HG03565 (cell line): ENCODE measurements around the gene DRGX.
A peak's percentile ranks its signal among the peaks of the same experiment; 100 is the strongest.

Experiments
- ATAC-seq: cut with Tn5 transposase; IDR thresholded peaks from one replicate; pipeline ENCODE4 v1.9.1; 2021; ENCODE audit warnings: mild to moderate bottlenecking, moderate library complexity; ENCODE audit not compliant: unreplicated experiment

Gene DRGX

DNA sequence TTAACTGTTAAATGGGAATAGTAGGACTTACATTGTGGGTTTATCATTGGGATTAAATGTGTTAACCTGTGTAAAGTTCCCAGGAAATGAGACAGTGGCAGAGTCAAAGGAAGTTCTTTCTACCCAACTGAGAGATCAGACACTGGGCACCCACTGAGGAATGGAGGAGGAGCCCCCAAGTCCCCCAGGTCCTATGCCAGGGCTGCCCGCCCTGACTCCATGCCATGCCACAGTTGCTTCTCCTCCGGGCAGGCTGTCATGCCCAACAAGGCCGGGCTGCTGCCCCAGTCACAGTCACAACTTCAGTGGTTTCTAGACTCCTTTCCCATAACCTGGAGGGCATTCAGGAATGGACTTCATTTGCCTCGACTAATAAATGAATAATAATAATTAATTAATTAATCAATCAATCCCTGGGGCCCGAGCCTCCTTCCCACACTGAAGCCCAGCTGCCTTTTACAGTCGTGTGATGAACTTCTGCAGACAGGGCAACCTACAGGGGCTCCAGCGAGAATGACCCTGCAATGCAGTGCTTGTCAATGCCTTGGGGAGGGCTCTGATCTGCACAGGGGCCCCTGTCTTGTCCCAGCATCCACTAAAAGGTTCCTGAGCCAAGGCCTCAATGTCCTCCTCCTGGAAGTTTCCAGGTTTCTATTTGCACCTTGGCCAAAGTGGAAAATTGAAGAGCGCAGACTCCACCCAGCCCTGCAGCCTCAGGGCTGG, 32.4 kb downstream of the DRGX start:
- ATAC-seq: no peak

DNA sequence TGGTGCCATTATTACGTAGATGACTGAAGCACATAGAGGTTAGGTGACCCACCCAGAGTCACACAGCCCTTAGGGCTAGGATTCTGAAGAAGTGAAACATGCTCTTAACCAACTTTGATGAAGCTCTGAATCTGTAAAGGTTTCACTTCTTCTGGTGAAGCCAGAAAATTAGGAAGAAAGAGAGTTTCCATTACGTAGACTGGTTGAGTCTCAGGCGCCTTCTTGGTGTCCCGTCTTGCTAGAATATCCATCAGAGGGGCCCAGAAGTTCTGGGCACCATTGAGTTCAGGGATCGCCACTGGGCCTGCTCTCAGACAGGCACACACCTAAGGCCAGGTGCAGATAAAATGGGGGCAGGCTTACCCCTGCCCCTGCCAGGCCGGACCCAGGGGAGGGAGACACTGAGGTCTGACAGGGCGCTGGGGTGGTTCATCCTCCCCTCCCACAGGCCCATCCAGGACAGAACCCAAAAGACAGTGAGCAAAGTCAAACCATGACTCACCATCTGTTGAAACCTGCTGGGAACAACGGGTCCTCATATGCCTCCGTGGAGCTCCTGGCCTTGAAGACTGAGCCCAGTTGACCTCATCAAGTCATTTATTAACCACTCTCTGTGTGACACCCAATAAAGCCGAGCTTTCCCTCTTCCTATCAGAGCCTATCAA, 33.2 kb downstream of the DRGX start:
- ATAC-seq: peak; percentile 89

DNA sequence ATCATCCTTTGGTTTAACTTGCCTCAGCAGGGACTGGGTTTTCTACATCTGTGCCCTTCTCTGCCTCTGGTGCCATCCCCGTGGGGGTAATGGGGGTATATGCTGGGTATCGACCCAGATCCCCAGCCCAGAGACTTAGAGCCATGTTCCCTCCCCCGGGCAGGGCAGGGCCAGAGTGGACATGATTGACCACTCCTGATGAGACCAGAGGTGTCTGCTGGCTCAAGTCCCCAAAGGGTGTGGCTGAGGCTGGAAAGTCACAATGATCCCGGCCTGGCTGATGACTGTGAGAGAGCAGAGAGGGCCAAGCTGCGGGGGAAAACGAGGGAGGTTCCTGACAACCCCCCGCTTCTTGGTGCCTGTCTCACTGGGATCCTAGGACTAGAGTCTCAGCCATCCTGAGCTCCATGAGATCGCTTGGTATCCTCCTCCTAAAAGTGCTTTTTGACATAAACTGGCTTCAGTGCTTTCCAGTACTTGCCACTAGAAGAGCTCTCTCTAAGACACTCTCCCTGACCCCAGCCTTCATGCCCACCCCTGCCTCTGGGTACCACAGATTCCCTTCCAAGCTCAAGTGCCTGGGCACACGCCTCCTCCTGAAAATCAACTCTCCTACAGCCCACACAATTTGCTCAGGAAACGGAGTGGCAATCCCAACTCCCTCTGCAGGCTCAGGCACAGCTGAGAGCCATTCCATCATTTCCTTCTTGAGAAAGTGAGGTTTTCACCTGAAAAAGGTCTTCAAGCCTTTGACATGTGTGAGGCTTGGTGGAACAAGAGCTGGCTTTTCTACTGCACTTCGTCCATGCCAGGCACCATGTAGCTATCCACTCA, 33.9 kb downstream of the DRGX start:
- no peak for ATAC-seq

- ATAC-seq: no peak
Observed at GRCh38 chr10:49361178-49361554, 34.7 kb downstream of the DRGX start.

- ATAC-seq: no peak
Observed at GRCh38 chr10:49360271-49361177, 35.4 kb downstream of the DRGX start.

GRCh38 chr10:49359349-49360270, 36.3 kb downstream of the DRGX start:
- ATAC-seq: no peak

- no peak for ATAC-seq
Observed at GRCh38 chr10:49357910-49358309, 38.0 kb downstream of the DRGX start.

GRCh38 chr10:49356944-49357343, 38.9 kb downstream of the DRGX start:
- peak; percentile 57 for ATAC-seq

- no peak for ATAC-seq
Observed at GRCh38 chr10:49356181-49356580, 39.7 kb downstream of the DRGX start.

DNA sequence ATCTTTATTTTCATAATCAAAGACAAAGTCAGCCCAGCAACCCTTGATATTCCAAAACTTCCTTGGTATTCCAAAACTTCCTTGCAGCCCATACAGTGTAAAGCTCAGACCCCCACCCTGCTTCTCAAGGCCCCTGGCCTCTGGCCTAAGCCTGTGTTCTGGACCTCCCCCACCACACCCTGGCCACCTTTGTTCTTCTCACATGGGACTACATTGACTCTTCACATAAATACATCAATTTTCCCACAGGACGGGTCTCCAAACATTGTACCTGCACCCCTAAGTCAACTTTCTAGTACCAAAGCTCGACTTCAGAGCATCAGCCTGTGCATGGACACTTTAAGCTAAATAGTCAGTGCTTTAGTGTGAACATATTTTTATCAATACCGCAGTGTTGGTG, 40.7 kb downstream of the DRGX start:
- no peak for ATAC-seq

DNA sequence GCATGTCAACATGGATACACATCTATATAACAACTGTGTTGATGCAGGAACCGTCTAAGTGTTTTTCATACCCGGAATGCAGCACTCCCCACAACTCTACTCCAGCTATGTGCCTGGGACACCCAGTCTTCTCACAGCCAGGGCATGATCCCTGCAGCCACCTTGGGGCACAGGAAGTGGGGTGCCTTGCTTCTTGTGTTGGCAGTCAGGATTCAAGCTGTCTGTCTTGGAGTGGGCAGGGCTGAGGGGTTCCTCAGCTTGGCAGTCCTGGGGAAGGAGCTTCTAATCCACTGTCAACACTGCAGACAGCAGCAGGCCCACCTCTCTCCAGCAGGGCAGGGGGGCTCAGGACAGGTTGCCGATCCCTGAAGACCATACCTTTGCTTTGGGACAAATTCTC, 41.3 kb downstream of the DRGX start:
- no peak for ATAC-seq

GRCh38 chr10:49353895-49354566, 41.9 kb downstream of the DRGX start:
- ATAC-seq: no peak

- no peak for ATAC-seq
Observed at GRCh38 chr10:49353026-49353894, 42.6 kb downstream of the DRGX start.

GRCh38 chr10:49352323-49352722, 43.6 kb downstream of the DRGX start:
- no peak for ATAC-seq

DNA sequence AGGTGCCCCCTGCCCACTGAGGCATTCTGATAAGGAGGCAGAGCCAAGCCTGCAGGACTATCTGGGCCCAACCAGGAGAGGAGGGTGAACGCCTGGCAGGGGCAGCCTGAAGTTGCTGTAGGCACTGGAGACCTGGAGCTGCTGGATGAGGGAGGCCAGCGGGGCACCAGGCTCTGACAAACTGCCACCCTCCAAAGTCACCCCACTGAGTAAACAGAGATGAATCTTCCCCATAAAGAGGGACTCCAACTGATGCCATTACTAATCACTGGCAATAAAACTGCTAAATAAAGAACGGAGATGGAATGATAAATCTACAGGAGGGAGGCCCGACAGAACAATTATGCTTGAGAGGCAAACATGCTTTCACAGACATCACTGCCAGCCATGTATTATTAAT, 44.2 kb downstream of the DRGX start:
- ATAC-seq: no peak

DNA sequence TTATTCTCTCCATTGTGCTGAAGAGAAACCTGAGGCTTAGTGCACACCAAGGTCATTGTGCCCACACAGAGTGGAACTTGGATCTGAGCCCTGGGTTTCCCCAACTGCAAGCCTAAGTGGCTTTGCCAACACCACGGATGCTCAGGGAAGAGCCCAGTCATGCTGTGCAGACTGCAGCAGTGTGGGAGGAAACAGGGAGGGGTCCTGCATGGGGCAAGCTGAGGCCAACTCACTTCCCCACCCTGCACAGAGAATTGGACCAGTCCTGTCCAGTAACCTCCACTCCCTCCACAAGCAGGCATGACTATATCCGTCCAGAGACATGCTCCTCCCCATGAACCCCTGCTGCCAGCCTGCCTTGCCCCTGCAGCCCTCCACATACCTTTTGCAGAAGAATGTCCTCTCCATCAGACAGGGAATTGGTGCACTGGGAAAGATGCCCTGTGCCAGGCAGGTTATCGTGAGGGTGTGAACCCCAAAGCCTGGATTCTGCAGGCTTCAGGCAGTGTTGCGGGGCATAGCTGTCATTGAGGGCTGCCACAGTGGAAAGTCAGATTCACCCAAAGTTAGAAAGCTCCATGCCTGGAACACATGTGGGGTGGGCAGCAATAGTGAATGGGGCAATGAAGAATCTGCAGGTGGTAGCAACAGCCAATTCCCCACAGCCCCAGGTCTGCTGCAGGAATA, 44.9 kb downstream of the DRGX start:
- no peak for ATAC-seq

DNA sequence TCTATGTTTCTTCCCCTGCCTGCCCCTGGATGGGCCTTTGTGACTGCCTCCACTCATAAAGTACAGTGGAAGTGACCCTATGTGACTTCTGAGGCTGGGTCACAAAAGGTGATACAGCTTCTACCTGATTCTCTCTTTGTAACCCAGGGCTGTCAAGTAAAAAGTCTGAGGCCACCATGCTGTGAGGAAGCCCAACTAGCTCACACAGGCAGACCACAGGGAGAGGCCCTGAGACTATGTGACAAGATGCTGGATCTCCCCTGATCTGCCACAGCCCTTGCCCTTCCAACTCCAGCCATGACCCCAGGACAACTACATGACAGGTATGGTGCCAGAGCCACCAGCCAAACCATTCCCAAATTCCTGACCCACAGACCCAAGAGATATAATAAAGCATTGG, 45.8 kb downstream of the DRGX start:
- ATAC-seq: no peak

DNA sequence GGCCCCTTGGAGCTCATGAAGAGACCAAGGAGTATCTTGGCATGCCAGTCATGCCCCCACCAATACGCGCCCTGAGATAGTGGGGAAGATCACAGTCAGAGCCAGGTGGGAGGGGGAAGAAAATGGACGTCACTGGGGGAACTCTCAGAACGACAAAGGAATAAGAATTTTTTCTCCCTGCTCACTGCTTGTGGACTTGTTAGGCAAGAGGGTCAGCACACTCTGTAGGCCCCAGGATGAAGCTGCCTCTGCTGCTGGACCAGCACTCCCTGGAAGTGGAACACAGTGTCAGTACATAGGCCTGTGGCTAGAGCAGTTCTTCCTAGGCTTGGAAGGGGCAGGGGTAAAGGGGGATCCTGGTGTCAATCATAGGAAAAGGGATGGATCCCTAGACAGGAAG, 46.5 kb downstream of the DRGX start:
- no peak for ATAC-seq
